GM23338 (cell line): Measurements from ENCODE around the gene MED9. TPM values are rescaled to one million over a fixed set of nuclear protein-coding genes. Genes with fewer than 3 reads are reported as not detected.

Experiments used
- ATAC-seq: fragments of 200-7000 bp; cut with Tn5 transposase; 3 replicates; pipeline ENCODE4 v1.9.1; 2020
- DNase-seq: peaks from one replicate; pipeline ENCODE4 v3.0.0-alpha.2; 2015; ENCODE audit warnings: low spot score
- H2AFZ ChIP-seq: fragments of 200-600 bp; sonication (generic); 2 replicates; pipeline ENCODE4 v1.8.0; 2016; ENCODE audit warnings: antibody characterized with exemption, mild to moderate bottlenecking, moderate library complexity
- H3F3A ChIP-seq: fragments of 200-600 bp; sonication (generic); replicated peaks from 2 replicates; pipeline ENCODE4 v1.8.0; 2017; ENCODE audit warnings: antibody characterized with exemption, mixed run types, low read depth
- H3K27ac ChIP-seq: fragments of 200-600 bp; sonication (generic); 2 replicates; pipeline ENCODE4 v1.6.1; 2016; ENCODE audit warnings: low read depth
- H3K27me3 ChIP-seq: fragments of 200-600 bp; sonication (generic); 2 replicates; pipeline ENCODE4 v1.8.0; 2016; ENCODE audit warnings: mild to moderate bottlenecking, mixed run types, moderate library complexity; ENCODE audit not compliant: insufficient read depth
- H3K36me3 ChIP-seq: fragments of 200-600 bp; sonication (generic); 2 replicates; pipeline ENCODE4 v1.8.0; 2016; ENCODE audit warnings: mild to moderate bottlenecking; ENCODE audit not compliant: insufficient read depth
- H3K4me1 ChIP-seq: fragments of 200-600 bp; sonication (generic); 2 replicates; pipeline ENCODE4 v1.8.0; 2016; ENCODE audit warnings: mild to moderate bottlenecking, moderate library complexity; ENCODE audit not compliant: insufficient read depth
- H3K4me2 ChIP-seq: fragments of 200-600 bp; sonication (generic); 2 replicates; pipeline ENCODE4 v1.7.1; 2017; ENCODE audit warnings: mixed run types
- H3K4me3 ChIP-seq: fragments of 200-600 bp; sonication (generic); 2 replicates; pipeline ENCODE4 v1.6.1; 2016; ENCODE audit warnings: mixed run types
- H3K79me2 ChIP-seq: fragments of 200-600 bp; sonication (generic); replicated peaks from 2 replicates; pipeline ENCODE4 v1.8.0; 2017; ENCODE audit warnings: mild to moderate bottlenecking; ENCODE audit not compliant: insufficient read depth
- H3K9me2 ChIP-seq: fragments of 200-600 bp; sonication (generic); 2 replicates; pipeline ENCODE4 v1.8.0; 2017; ENCODE audit not compliant: insufficient read depth
- H4K20me1 ChIP-seq: fragments of 200-600 bp; sonication (generic); replicated peaks from 2 replicates; pipeline ENCODE4 v1.8.0; 2017; ENCODE audit warnings: mild to moderate bottlenecking; ENCODE audit not compliant: insufficient read depth
- H3K27ac Mint-ChIP-seq: 2 replicates; pipeline ENCODE4 v1.8.0; 2020; ENCODE audit warnings: inconsistent platforms, mild to moderate bottlenecking, moderate library complexity, mixed read lengths
- H3K27me3 Mint-ChIP-seq: 3 replicates; pipeline ENCODE4 v1.8.0; 2022; ENCODE audit warnings: low read depth, mild to moderate bottlenecking, moderate library complexity, mixed read lengths, inconsistent platforms; ENCODE audit not compliant: insufficient read depth, poor library complexity
- H3K36me3 Mint-ChIP-seq: 3 replicates; pipeline ENCODE4 v1.8.0; 2021; ENCODE audit warnings: low read depth, mild to moderate bottlenecking, inconsistent platforms, moderate library complexity, mixed read lengths
- H3K4me1 Mint-ChIP-seq: 3 replicates; pipeline ENCODE4 v1.8.0; 2020; ENCODE audit warnings: mild to moderate bottlenecking, inconsistent platforms, mixed read lengths
- H3K4me3 Mint-ChIP-seq: 3 replicates; pipeline ENCODE4 v1.8.0; 2021; ENCODE audit warnings: moderate library complexity, mild to moderate bottlenecking, inconsistent platforms, mixed read lengths
- H3K9me3 Mint-ChIP-seq: 3 replicates; pipeline ENCODE4 v1.8.0; 2020; ENCODE audit warnings: moderate library complexity, mild to moderate bottlenecking, inconsistent platforms, mixed read lengths
- EZH2phosphoT487 ChIP-seq: fragments of 200-600 bp; sonication (generic); IDR thresholded peaks from one replicate; pipeline ENCODE4 v1.8.1; 2018; ENCODE audit warnings: antibody characterized with exemption; ENCODE audit not compliant: unreplicated experiment
- JUNB ChIP-seq: IDR thresholded peaks from one replicate; pipeline ENCODE4 v1.6.1; 2016; ENCODE audit warnings: antibody characterized with exemption; ENCODE audit not compliant: unreplicated experiment
- NANOG ChIP-seq: IDR thresholded peaks from 2 replicates; pipeline ENCODE4 v1.6.1; 2016; ENCODE audit warnings: antibody characterized with exemption, borderline replicate concordance
- POLR2AphosphoS5 ChIP-seq: IDR thresholded peaks from 2 replicates; pipeline ENCODE4 v1.6.1; 2016; ENCODE audit warnings: antibody characterized with exemption, low read depth
- ZNF114 ChIP-seq: fragments of 250-450 bp; sonication (Bioruptor Pico); IDR thresholded peaks from 2 replicates; pipeline ENCODE4 v1.5.0; 2020; ENCODE audit warnings: mild to moderate bottlenecking, moderate library complexity
- polyA plus RNA-seq: library from polyadenylated mRNA; unstranded; fragments of >200 nt; fragmentation: Nextera tagmentation; extraction: Ambion mirVana; gene quantifications from 2 replicates; pipeline ENCODE4 v1.2.1, GENCODE V29; 2016
- total RNA-seq: library from RNA; depleted of rRNA; stranded (reverse); fragments of >200 nt; shearing (Covaris generic); gene quantifications from 2 replicates; pipeline ENCODE4 v1.2.3, GENCODE V29; 2014
- TF ChIP-seq, protein P1 (sequence below), 2 experiments: fragments of 200-600 bp in 1 of 2; sonication (generic) in 1 of 2; conservative IDR thresholded peaks; 2 replicates each; pipeline versions ENCODE4 v1.5.1 to v1.6.1; 2016 to 2017; ENCODE audit warnings: antibody characterized with exemption in 2 of 2, low read depth in 2 of 2, mild to moderate bottlenecking in 2 of 2, moderate library complexity in 1 of 2
- TF ChIP-seq, protein P2 (sequence below): IDR thresholded peaks from one replicate; pipeline ENCODE4 v1.6.1; 2018; ENCODE audit warnings: antibody characterized with exemption; ENCODE audit not compliant: unreplicated experiment
- TF ChIP-seq, protein P3 (sequence below): fragments of 250-450 bp; sonication (Bioruptor Pico); IDR thresholded peaks from 2 replicates; pipeline ENCODE4 v1.5.0; 2020; ENCODE audit warnings: mild to moderate bottlenecking, moderate library complexity

The MED9 gene
- total and polyA plus RNA-seq, 2 experiments from 2014 or later = 17.3 to 19.9 TPM

DNA sequence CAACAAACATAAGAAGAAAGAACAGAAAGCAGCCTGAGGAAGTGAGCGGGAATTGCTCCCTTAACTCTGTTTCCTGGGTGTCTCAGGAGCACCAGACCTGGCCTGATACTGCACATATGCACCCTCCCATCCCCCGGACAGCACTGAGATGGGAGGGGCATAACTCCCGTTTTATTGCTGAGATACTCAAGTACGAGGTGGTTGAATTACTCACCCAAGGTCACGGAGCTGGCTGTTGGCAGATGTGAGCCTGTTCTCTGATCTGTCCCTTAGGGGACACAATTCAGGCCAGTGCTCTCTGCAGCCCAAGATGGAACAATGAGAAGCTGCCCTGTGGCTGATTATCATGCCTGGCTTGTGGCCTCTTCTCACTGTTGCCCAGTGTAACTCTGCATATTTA, 9.1 kb upstream of the MED9 start:
- peaks cover 6% of the 10 kb centered on the region for H3K27me3 Mint-ChIP-seq
- Histone ChIP-seq H3K79me2 (no peaks in the 10 kb centered on the region), H3K27ac (no peak overlapping the region), H4K20me1 (no peaks in the 10 kb centered on the region), H3F3A (no peaks in the 10 kb centered on the region), H3K4me3 (no peak overlapping the region), H2AFZ (no peak overlapping the region), H3K4me2 (no peak overlapping the region), H3K4me1 (no peaks in the 10 kb centered on the region), H3K27me3 (no peaks in the 10 kb centered on the region), H3K36me3 (no peaks in the 10 kb centered on the region), H3K9me2 (no peaks in the 10 kb centered on the region)
- no peak overlapping the region for H3K4me3 Mint-ChIP-seq
- H3K4me1 Mint-ChIP-seq = no peaks in the 10 kb centered on the region
- H3K9me3 Mint-ChIP-seq = no peaks in the 10 kb centered on the region
- no peaks in the 10 kb centered on the region for H3K36me3 Mint-ChIP-seq
- ATAC-seq (no peak), DNase-seq (no peak)
- no peak overlapping the region for H3K27ac Mint-ChIP-seq
- TF ChIP-seq, protein P1, sequence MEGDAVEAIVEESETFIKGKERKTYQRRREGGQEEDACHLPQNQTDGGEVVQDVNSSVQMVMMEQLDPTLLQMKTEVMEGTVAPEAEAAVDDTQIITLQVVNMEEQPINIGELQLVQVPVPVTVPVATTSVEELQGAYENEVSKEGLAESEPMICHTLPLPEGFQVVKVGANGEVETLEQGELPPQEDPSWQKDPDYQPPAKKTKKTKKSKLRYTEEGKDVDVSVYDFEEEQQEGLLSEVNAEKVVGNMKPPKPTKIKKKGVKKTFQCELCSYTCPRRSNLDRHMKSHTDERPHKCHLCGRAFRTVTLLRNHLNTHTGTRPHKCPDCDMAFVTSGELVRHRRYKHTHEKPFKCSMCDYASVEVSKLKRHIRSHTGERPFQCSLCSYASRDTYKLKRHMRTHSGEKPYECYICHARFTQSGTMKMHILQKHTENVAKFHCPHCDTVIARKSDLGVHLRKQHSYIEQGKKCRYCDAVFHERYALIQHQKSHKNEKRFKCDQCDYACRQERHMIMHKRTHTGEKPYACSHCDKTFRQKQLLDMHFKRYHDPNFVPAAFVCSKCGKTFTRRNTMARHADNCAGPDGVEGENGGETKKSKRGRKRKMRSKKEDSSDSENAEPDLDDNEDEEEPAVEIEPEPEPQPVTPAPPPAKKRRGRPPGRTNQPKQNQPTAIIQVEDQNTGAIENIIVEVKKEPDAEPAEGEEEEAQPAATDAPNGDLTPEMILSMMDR (conservative IDR thresholded peaks at IDR 0.05; ENCODE audit: low read depth in 2 of 2) = no peak
- TF ChIP-seq POLR2AphosphoS5 (no peak), ZNF114 (CRISPR knock-in tag) (no peak), EZH2phosphoT487 (no peak), NANOG (no peak), JUNB (no peak)
- TF ChIP-seq, protein P2, sequence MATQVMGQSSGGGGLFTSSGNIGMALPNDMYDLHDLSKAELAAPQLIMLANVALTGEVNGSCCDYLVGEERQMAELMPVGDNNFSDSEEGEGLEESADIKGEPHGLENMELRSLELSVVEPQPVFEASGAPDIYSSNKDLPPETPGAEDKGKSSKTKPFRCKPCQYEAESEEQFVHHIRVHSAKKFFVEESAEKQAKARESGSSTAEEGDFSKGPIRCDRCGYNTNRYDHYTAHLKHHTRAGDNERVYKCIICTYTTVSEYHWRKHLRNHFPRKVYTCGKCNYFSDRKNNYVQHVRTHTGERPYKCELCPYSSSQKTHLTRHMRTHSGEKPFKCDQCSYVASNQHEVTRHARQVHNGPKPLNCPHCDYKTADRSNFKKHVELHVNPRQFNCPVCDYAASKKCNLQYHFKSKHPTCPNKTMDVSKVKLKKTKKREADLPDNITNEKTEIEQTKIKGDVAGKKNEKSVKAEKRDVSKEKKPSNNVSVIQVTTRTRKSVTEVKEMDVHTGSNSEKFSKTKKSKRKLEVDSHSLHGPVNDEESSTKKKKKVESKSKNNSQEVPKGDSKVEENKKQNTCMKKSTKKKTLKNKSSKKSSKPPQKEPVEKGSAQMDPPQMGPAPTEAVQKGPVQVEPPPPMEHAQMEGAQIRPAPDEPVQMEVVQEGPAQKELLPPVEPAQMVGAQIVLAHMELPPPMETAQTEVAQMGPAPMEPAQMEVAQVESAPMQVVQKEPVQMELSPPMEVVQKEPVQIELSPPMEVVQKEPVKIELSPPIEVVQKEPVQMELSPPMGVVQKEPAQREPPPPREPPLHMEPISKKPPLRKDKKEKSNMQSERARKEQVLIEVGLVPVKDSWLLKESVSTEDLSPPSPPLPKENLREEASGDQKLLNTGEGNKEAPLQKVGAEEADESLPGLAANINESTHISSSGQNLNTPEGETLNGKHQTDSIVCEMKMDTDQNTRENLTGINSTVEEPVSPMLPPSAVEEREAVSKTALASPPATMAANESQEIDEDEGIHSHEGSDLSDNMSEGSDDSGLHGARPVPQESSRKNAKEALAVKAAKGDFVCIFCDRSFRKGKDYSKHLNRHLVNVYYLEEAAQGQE = no peak
- TF ChIP-seq, protein P3, sequence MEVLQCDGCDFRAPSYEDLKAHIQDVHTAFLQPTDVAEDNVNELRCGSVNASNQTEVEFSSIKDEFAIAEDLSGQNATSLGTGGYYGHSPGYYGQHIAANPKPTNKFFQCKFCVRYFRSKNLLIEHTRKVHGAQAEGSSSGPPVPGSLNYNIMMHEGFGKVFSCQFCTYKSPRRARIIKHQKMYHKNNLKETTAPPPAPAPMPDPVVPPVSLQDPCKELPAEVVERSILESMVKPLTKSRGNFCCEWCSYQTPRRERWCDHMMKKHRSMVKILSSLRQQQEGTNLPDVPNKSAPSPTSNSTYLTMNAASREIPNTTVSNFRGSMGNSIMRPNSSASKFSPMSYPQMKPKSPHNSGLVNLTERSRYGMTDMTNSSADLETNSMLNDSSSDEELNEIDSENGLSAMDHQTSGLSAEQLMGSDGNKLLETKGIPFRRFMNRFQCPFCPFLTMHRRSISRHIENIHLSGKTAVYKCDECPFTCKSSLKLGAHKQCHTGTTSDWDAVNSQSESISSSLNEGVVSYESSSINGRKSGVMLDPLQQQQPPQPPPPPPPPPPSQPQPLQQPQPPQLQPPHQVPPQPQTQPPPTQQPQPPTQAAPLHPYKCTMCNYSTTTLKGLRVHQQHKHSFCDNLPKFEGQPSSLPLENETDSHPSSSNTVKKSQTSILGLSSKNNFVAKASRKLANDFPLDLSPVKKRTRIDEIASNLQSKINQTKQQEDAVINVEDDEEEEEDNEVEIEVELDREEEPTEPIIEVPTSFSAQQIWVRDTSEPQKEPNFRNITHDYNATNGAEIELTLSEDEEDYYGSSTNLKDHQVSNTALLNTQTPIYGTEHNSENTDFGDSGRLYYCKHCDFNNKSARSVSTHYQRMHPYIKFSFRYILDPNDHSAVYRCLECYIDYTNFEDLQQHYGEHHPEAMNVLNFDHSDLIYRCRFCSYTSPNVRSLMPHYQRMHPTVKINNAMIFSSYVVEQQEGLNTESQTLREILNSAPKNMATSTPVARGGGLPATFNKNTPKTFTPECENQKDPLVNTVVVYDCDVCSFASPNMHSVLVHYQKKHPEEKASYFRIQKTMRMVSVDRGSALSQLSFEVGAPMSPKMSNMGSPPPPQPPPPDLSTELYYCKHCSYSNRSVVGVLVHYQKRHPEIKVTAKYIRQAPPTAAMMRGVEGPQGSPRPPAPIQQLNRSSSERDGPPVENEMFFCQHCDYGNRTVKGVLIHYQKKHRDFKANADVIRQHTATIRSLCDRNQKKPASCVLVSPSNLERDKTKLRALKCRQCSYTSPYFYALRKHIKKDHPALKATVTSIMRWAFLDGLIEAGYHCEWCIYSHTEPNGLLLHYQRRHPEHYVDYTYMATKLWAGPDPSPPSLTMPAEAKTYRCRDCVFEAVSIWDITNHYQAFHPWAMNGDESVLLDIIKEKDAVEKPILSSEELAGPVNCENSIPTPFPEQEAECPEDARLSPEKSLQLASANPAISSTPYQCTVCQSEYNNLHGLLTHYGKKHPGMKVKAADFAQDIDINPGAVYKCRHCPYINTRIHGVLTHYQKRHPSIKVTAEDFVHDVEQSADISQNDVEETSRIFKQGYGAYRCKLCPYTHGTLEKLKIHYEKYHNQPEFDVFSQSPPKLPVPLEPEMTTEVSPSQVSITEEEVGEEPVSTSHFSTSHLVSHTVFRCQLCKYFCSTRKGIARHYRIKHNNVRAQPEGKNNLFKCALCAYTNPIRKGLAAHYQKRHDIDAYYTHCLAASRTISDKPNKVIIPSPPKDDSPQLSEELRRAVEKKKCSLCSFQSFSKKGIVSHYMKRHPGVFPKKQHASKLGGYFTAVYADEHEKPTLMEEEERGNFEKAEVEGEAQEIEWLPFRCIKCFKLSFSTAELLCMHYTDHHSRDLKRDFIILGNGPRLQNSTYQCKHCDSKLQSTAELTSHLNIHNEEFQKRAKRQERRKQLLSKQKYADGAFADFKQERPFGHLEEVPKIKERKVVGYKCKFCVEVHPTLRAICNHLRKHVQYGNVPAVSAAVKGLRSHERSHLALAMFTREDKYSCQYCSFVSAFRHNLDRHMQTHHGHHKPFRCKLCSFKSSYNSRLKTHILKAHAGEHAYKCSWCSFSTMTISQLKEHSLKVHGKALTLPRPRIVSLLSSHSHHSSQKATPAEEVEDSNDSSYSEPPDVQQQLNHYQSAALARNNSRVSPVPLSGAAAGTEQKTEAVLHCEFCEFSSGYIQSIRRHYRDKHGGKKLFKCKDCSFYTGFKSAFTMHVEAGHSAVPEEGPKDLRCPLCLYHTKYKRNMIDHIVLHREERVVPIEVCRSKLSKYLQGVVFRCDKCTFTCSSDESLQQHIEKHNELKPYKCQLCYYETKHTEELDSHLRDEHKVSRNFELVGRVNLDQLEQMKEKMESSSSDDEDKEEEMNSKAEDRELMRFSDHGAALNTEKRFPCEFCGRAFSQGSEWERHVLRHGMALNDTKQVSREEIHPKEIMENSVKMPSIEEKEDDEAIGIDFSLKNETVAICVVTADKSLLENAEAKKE = no peak
